ENCODE data around the gene LRMDA.

Gene LRMDA

GRCh38 chr10:75630746-75631145 lies 199.3 kb downstream of the LRMDA start:
- Histone ChIP-seq H2AFZ (ENCODE audit: low read depth, low read length, severe bottlenecking) (no peak overlapping the region), H3K9me2 (replicated peaks; ENCODE audit: insufficient read depth, low read length) (no peaks in the 10 kb centered on the region), H3K79me2 (ENCODE audit: insufficient read depth, low read length) (no peaks in the 10 kb centered on the region), H3K4me2 (ENCODE audit: low read depth, low read length, poor library complexity, severe bottlenecking) (no peak overlapping the region), H3K9ac (ENCODE audit: low read length) (no peak overlapping the region), H4K20me1 (ENCODE audit: low read depth, low read length) (no peaks in the 10 kb centered on the region), H3K4me3 (ENCODE audit: insufficient read depth, low read length, poor library complexity, severe bottlenecking) (no peak overlapping the region), H3K36me3 (ENCODE audit: low read length) (no peaks in the 10 kb centered on the region), H3K9me3 (ENCODE audit: insufficient read depth, low read length) (no peaks in the 10 kb centered on the region), H3K27me3 (ENCODE audit: low read length) (no peaks in the 10 kb centered on the region), H3K27ac (ENCODE audit: low read depth, low read length) (no peak overlapping the region), H3F3A (ENCODE audit: insufficient read depth) (no peaks in the 10 kb centered on the region)
- no peak for TF ChIP-seq EZH2phosphoT487 (conservative IDR thresholded peaks at IDR 0.05; ENCODE audit: low read length)

GRCh38 chr10:75632805-75633462 lies 201.5 kb downstream of the LRMDA start:
- Histone ChIP-seq H4K20me1 (ENCODE audit: low read depth, low read length) (no peaks in the 10 kb centered on the region), H3K4me2 (ENCODE audit: low read depth, low read length, poor library complexity, severe bottlenecking) (no peak overlapping the region), H3K4me3 (ENCODE audit: insufficient read depth, low read length, poor library complexity, severe bottlenecking) (no peak overlapping the region), H3K36me3 (ENCODE audit: low read length) (no peaks in the 10 kb centered on the region), H3K9me3 (ENCODE audit: insufficient read depth, low read length) (no peaks in the 10 kb centered on the region), H3K9ac (ENCODE audit: low read length) (no peak overlapping the region), H3K27me3 (ENCODE audit: low read length) (no peaks in the 10 kb centered on the region), H3K9me2 (replicated peaks; ENCODE audit: insufficient read depth, low read length) (no peaks in the 10 kb centered on the region), H3K79me2 (ENCODE audit: insufficient read depth, low read length) (no peaks in the 10 kb centered on the region), H3K27ac (ENCODE audit: low read depth, low read length) (no peak overlapping the region), H3F3A (ENCODE audit: insufficient read depth) (no peaks in the 10 kb centered on the region), H2AFZ (ENCODE audit: low read depth, low read length, severe bottlenecking) (no peak overlapping the region)
- TF ChIP-seq EZH2phosphoT487 (conservative IDR thresholded peaks at IDR 0.05; ENCODE audit: low read length), result no peak
- TF ChIP-seq CTCF (IDR thresholded peaks at IDR 0.05; ENCODE audit: insufficient read depth, low read length, poor library complexity, severe bottlenecking), result no peak

- Histone ChIP-seq H4K20me1 (ENCODE audit: low read depth, low read length) (no peaks in the 10 kb centered on the region), H3K36me3 (ENCODE audit: low read length) (no peaks in the 10 kb centered on the region), H3K79me2 (ENCODE audit: insufficient read depth, low read length) (no peaks in the 10 kb centered on the region), H3K27me3 (ENCODE audit: low read length) (no peaks in the 10 kb centered on the region), H3K4me2 (ENCODE audit: low read depth, low read length, poor library complexity, severe bottlenecking) (no peak overlapping the region), H3K27ac (ENCODE audit: low read depth, low read length) (no peak overlapping the region), H3K9ac (ENCODE audit: low read length) (no peak overlapping the region), H3K9me3 (ENCODE audit: insufficient read depth, low read length) (no peaks in the 10 kb centered on the region), H2AFZ (ENCODE audit: low read depth, low read length, severe bottlenecking) (no peak overlapping the region), H3K9me2 (replicated peaks; ENCODE audit: insufficient read depth, low read length) (no peaks in the 10 kb centered on the region), H3K4me3 (ENCODE audit: insufficient read depth, low read length, poor library complexity, severe bottlenecking) (no peak overlapping the region), H3F3A (ENCODE audit: insufficient read depth) (no peaks in the 10 kb centered on the region)
- TF ChIP-seq CTCF (IDR thresholded peaks at IDR 0.05; ENCODE audit: insufficient read depth, low read length, poor library complexity, severe bottlenecking), result no peak
- no peak for TF ChIP-seq EZH2phosphoT487 (conservative IDR thresholded peaks at IDR 0.05; ENCODE audit: low read length)
These were observed 202.1 kb downstream of the LRMDA start for GRCh38 chr10:75633568-75633967.

- Histone ChIP-seq H3K27me3 (ENCODE audit: low read length) (no peaks in the 10 kb centered on the region), H2AFZ (ENCODE audit: low read depth, low read length, severe bottlenecking) (no peak overlapping the region), H3K36me3 (ENCODE audit: low read length) (no peaks in the 10 kb centered on the region), H4K20me1 (ENCODE audit: low read depth, low read length) (no peaks in the 10 kb centered on the region), H3K9ac (ENCODE audit: low read length) (no peak overlapping the region), H3K27ac (ENCODE audit: low read depth, low read length) (no peak overlapping the region), H3K4me3 (ENCODE audit: insufficient read depth, low read length, poor library complexity, severe bottlenecking) (no peak overlapping the region), H3K4me2 (ENCODE audit: low read depth, low read length, poor library complexity, severe bottlenecking) (no peak overlapping the region), H3F3A (ENCODE audit: insufficient read depth) (no peaks in the 10 kb centered on the region), H3K9me3 (ENCODE audit: insufficient read depth, low read length) (no peaks in the 10 kb centered on the region), H3K79me2 (ENCODE audit: insufficient read depth, low read length) (no peaks in the 10 kb centered on the region), H3K9me2 (replicated peaks; ENCODE audit: insufficient read depth, low read length) (no peaks in the 10 kb centered on the region)
- TF ChIP-seq CTCF (IDR thresholded peaks at IDR 0.05; ENCODE audit: insufficient read depth, low read length, poor library complexity, severe bottlenecking) (no peak), EZH2phosphoT487 (conservative IDR thresholded peaks at IDR 0.05; ENCODE audit: low read length) (no peak)
These were observed 203.5 kb downstream of the LRMDA start for GRCh38 chr10:75634947-75635346.

All from SU-DHL-6 (cell line).